DMS79 treated with DMSO at 0.1 percent for 48 hours (cell line): Measurements from ENCODE around the gene VRK1.
A peak's percentile ranks its signal among the peaks of the same experiment; 100 is the strongest.
"Not testable (repeated sequence)": the region's sequence is repeated elsewhere in the genome, so short reads cannot be mapped to it uniquely, and the experiment has no call there.

ENCODE experiments used
- DNase-seq: peaks from one replicate; lab custom pipeline; 2025; lab: John Stamatoyannopoulos, UW

VRK1 gene

GRCh38 chr14:96883974-96884373 lies 86.8 kb downstream of the VRK1 start:
- not testable (repeated sequence) for DNase-seq

DNA sequence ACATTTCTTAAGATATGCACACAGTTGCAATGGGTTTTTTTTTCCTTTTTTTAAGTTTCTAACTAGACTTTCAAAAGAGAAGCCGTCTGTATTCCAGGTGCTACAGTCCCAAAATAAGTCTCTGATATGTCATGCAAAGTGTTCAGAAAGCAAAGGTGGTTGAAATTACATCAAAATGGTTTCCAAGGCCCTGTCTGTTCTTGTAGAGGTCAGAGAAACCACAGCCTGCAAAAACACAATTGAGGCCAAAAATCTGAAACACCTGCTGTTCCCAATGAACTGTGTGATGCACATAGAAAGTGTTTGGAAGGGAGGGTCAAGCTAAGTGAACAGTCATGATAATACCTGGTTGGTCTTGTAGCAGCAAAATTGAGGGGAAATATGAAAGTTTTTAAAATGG lies 91.0 kb downstream of the VRK1 start:
- DNase-seq, result peak; percentile 97

GRCh38 chr14:96888593-96888992 lies 91.4 kb downstream of the VRK1 start:
- peak; percentile 99 for DNase-seq

DNA sequence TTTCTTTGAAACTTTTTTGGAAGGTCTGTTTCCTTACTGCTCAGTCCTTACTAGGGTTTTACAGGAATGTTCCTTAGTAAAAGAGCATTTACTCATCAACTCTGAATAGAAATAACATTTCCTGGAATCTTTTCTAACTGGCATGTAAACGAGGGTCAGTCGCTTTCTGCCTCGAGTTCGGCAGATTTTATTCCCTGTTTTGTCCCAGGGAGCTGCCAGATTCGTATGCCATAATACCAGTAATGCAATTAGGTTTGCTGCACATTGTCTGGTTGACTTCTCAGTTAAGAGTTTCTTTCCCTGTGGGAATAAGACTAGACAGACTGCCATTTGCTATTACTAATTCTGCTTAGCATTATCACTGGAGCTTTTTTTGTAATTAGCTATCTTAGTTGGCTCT lies 91.9 kb downstream of the VRK1 start:
- DNase-seq, result peak; percentile 95

- no peak for DNase-seq
Measured at GRCh38 chr14:96893966-96894622, 96.9 kb downstream of the VRK1 start.

- DNase-seq, result no peak
Measured at GRCh38 chr14:96894966-96895365, 97.8 kb downstream of the VRK1 start.

DNA sequence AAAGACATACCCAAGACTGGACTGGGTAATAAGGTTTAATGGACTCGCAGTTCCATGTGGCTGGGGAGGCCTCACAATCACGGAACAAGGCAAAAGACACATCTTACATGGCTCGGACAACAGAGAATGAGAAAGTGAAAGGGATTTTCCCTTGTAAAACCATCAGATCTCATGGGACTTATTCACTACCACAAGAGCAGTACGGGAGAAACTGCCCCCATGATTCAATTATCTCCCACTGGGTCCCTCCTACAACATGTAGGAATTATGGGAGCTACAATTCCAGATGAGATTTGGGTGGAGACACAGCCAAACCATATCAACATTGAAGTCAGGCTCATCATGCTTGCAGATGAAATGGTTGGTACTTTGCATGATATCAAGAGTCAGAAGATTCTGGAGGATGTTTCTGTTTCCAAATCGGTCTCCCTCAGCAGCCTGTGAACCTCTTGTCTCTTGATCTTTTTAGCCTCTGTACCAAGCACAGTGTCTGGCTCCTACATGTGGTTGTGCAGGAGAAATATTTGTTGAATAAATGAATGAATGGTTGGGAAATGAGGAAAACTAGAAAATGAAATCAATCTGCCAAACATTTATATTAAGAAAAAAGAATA lies 98.6 kb downstream of the VRK1 start:
- no peak for DNase-seq

- DNase-seq, result no peak
Measured at GRCh38 chr14:96897184-96897583, 100.0 kb downstream of the VRK1 start.

GRCh38 chr14:96901227-96901626 lies 104.0 kb downstream of the VRK1 start:
- DNase-seq, result no peak

GRCh38 chr14:96902004-96902403 lies 104.8 kb downstream of the VRK1 start:
- peak; percentile 85 for DNase-seq

- DNase-seq, result no peak
Measured at GRCh38 chr14:96903444-96904023, 106.4 kb downstream of the VRK1 start.

DNA sequence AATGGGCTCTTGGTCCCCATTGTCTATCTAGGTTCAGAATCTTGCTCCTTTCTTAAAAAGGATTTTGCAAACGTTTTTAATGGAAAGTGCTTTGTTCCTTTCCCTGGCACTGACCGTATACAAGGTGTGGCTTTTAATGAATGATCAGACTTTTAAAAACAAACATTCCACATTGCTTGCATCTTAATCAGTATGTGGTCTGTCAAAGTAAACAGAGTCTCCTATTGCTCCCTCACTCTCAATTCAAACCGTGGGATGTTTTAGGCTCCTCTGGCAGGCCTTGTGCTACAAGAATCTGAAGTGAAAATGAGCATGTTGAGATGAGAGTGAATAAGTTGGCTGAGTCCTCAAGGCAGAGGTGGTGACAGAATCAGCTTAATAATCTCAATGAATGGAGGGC lies 107.0 kb downstream of the VRK1 start:
- DNase-seq, result peak; percentile 65

DNA sequence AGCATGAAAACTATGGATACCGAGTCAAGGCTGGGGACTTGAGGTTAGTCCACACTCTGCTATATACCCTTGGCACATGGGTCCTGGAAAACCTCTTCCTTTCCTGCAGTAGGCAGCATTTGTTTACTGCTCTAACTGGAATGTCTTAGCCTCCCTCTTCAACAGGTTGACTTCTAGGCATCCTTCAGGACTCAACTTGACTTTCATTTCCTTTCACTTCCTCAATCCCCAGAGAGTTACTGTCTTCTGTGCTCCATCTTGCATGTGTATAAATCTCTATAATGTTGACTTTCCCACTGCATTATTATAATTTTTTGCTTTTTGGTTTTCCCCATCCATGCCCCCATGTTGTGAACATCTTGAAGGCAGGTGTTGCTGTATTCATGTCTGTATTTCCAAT lies 107.9 kb downstream of the VRK1 start:
- DNase-seq, result no peak

DNA sequence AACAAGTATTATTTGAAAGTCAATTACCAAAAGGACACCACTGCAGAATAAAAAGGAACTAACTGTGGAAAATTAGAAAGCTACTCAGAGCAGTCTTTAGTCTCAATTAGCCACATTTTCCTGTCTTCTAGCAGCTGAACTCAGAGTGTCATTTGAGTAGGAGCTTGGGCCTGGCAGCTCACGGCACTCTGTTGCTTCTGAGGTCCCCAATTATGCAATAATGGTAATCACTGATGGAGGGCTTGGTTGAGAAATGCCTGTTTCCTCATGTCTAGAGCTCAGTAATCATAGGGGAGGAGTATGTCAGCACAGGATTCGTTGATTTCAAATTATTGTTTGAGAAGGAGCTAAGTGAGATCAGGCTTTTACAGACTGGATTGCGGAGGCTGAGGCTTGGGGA lies 108.6 kb downstream of the VRK1 start:
- no peak for DNase-seq

GRCh38 chr14:96906434-96906833 lies 109.3 kb downstream of the VRK1 start:
- DNase-seq, result no peak

DNA sequence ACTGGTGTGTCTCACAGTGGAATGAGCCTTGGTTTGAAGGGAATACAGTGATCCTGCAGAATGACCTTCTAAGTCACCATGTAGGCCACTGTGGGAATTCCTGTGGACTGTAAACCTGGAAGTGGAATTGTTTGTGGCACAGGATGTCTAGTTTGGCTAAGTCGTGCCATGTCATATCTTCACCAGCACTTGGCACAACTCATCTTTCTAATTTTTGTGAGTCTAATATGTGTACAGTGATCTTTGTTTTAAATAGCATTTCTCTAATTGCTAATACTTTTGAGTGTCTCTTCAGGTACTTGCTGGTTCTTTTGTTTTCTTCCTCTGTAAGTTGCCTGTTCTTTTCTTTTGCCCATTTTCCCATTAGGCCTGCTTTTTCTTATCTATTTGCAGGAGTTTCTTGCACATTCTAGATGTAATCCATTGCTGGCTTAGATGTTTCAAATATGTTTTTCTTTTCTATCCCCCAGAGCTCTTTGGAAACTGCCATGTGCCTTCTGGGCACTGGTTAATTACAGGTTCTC lies 112.7 kb downstream of the VRK1 start:
- no peak for DNase-seq

DNA sequence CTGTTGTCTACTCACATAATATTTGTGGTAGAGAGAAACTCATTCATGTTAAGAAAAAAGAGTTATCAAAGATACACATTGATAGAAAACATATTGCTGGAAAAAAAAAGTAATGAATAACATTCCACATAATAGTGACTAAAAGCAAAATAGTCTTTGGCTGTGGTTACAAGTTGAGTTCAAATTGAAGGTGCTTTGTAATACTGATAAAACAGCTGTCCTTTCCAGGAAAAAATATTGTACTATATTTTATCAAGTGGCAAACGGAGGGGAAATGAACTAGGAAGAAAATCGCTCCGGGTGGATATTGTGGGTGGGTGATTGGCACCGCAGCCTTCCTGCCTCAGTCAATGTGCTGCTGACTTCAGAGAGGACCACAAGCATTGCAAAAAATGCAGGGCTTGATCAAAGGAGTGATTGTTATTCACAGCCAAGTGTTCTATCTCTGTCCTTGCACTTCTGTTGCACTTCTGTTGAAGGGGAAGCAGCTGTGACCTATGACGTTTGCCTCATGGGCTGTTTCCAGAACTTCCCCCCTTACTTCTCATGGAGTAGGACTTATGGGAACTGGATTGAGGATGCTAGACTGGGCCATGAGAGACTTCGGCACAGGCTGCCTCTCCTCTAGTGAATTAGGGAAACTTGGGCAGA lies 114.4 kb downstream of the VRK1 start:
- DNase-seq, result no peak

- no peak for DNase-seq
Measured at GRCh38 chr14:96914571-96915128, 117.5 kb downstream of the VRK1 start.

- no peak for DNase-seq
Measured at GRCh38 chr14:96915478-96915877, 118.3 kb downstream of the VRK1 start.

- no peak for DNase-seq
Measured at GRCh38 chr14:96916751-96917150, 119.6 kb downstream of the VRK1 start.

GRCh38 chr14:96917442-96917963 lies 120.3 kb downstream of the VRK1 start:
- no peak for DNase-seq

DNA sequence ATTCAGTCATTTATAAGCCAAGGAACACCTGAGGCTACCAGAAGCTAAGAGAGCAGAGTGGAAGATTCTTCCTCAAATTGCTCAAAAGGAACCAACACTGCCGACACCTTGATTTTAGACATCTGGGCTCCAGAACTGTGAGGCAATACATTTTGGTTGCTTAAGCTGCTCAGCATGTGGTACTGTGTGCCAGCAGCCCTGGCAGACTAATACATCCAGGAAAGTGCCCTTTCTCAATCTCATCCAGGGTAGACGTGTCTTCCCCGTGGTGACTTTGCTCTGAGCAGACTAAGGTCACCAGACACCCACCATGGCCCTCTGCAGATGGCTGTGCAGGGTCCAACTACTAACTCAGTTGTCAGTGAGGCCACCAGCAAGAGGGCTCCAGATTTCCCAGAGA lies 122.8 kb downstream of the VRK1 start:
- DNase-seq, result no peak
